Measurements from ENCODE around the gene TUBG1. TPM values are rescaled to one million over a fixed set of nuclear protein-coding genes. Genes with fewer than 3 reads are reported as not detected.
A peak's percentile ranks its signal among the peaks of the same experiment; 100 is the strongest.
"Not testable (repeated sequence)": the region's sequence is repeated elsewhere in the genome, so short reads cannot be mapped to it uniquely, and the experiment has no call there.

TUBG1 gene
- total RNA-seq, 1 experiment from 2014 or later = 148 TPM

- DNase-seq (ENCODE audit: low read depth) = no peak
These were observed 13.8 kb downstream of the TUBG1 start for GRCh38 chr17:42623271-42623670.

- peak; percentile 58 for DNase-seq (ENCODE audit: low read depth)
These were observed 14.5 kb downstream of the TUBG1 start for GRCh38 chr17:42623732-42624596.

GRCh38 chr17:42627032-42627764 lies 17.7 kb downstream of the TUBG1 start:
- DNase-seq (ENCODE audit: low read depth) = not testable (repeated sequence)

GRCh38 chr17:42629411-42630009 lies 20.0 kb downstream of the TUBG1 start:
- no peak for DNase-seq (ENCODE audit: low read depth)

- DNase-seq (ENCODE audit: low read depth) = no peak
These were observed 23.5 kb downstream of the TUBG1 start for GRCh38 chr17:42632949-42633444.

- DNase-seq (ENCODE audit: low read depth) = no peak
These were observed 30.1 kb downstream of the TUBG1 start for GRCh38 chr17:42639525-42640113.

GRCh38 chr17:42640121-42640520 lies 30.6 kb downstream of the TUBG1 start:
- DNase-seq (ENCODE audit: low read depth) = no peak

- DNase-seq (ENCODE audit: low read depth) = no peak
These were observed 32.9 kb downstream of the TUBG1 start for GRCh38 chr17:42642336-42642735.

- peak; percentile 30 for DNase-seq (ENCODE audit: low read depth)
These were observed 38.3 kb downstream of the TUBG1 start for GRCh38 chr17:42647778-42648177.

- DNase-seq (ENCODE audit: low read depth) = no peak
These were observed 41.9 kb downstream of the TUBG1 start for GRCh38 chr17:42651392-42651791.

GRCh38 chr17:42653179-42654124 lies 44.0 kb downstream of the TUBG1 start:
- peak; percentile 92 for DNase-seq (ENCODE audit: low read depth)

GRCh38 chr17:42655528-42655927 lies 46.0 kb downstream of the TUBG1 start:
- DNase-seq (ENCODE audit: low read depth) = peak; percentile 84

- DNase-seq (ENCODE audit: low read depth) = no peak
These were observed 48.5 kb downstream of the TUBG1 start for GRCh38 chr17:42657824-42658588.

GRCh38 chr17:42659079-42659931 lies 49.8 kb downstream of the TUBG1 start, which contains the start of gene TUBG2:
Gene TUBG2 (plus strand): TSS chr17:42659284. CDS start chr17:42659504, 220 bp downstream.
- peak; percentile 85 for DNase-seq (ENCODE audit: low read depth)

- not testable (repeated sequence) for DNase-seq (ENCODE audit: low read depth)
These were observed 50.4 kb downstream of the TUBG1 start for GRCh38 chr17:42659932-42660274.

- DNase-seq (ENCODE audit: low read depth) = peak; percentile 82
These were observed 51.3 kb downstream of the TUBG1 start for GRCh38 chr17:42660692-42661345.
